CD14-positive monocyte (primary cell): Measurements from ENCODE around the gene OR2AT4. TPM values are rescaled to one million over a fixed set of nuclear protein-coding genes. Genes with fewer than 3 reads are reported as not detected.

Source experiments
- DNase-seq, 3 donors: peaks; one replicate each; pipeline ENCODE4 v3.0.0-alpha.2; 2011 to 2022
- H2AFZ ChIP-seq: 2 replicates; pipeline ENCODE4 v1.6.0; 2012; ENCODE audit warnings: mild to moderate bottlenecking, low read depth, low read length, inconsistent platforms; ENCODE audit not compliant: insufficient read depth, poor library complexity, severe bottlenecking
- H3K27ac ChIP-seq, 2 donors: 1 replicate in 1 of 2; 2 replicates in 1 of 2; pipeline ENCODE4 v1.5.1; 2012 to 2013; ENCODE audit warnings: low read length in 2 of 2, control low read depth in 1 of 2, inconsistent platforms in 1 of 2, low read depth in 1 of 2, mild to moderate bottlenecking in 1 of 2
- H3K27me3 ChIP-seq, 2 donors: one replicate each; pipeline versions ENCODE4 v1.6.0 to v1.6.1; 2011 to 2013; ENCODE audit warnings: low read length in 2 of 2; ENCODE audit not compliant: control insufficient read depth in 2 of 2, insufficient read depth in 2 of 2
- H3K36me3 ChIP-seq, 2 donors: replicated peaks in 1 of 2; 1 replicate in 1 of 2; 2 replicates in 1 of 2; pipeline versions ENCODE4 v1.5.1 to v1.6.1; 2012 to 2013; ENCODE audit warnings: low read length in 2 of 2, control low read depth in 1 of 2, inconsistent platforms in 1 of 2, mild to moderate bottlenecking in 1 of 2; ENCODE audit not compliant: insufficient read depth in 2 of 2, control insufficient read depth in 1 of 2
- H3K4me1 ChIP-seq, 2 donors: 1 replicate in 1 of 2; 2 replicates in 1 of 2; pipeline versions ENCODE4 v1.5.1 to v1.6.1; 2012 to 2013; ENCODE audit warnings: low read length in 2 of 2, control low read depth in 1 of 2, inconsistent platforms in 1 of 2, mild to moderate bottlenecking in 1 of 2, moderate library complexity in 1 of 2; ENCODE audit not compliant: insufficient read depth in 2 of 2, control insufficient read depth in 1 of 2
- H3K4me2 ChIP-seq: replicated peaks from 2 replicates; pipeline ENCODE3; 2012; ENCODE audit warnings: low read length, moderate library complexity, mild to moderate bottlenecking; ENCODE audit not compliant: poor library complexity, severe bottlenecking; ENCODE audit errors: extremely low read depth
- H3K4me3 ChIP-seq, 3 experiments: fragments of 200-600 bp in 1 of 3; sonication (generic) in 1 of 3; replicated peaks in 1 of 3; 1 replicate in 2 of 3; 2 replicates in 1 of 3; pipeline ENCODE4 v1.5.1; 2011 to 2013; ENCODE audit warnings: low read length in 3 of 3, mild to moderate bottlenecking in 3 of 3, control low read depth in 2 of 3, low read depth in 2 of 3, inconsistent platforms in 1 of 3, moderate library complexity in 1 of 3
- H3K79me2 ChIP-seq: 2 replicates; pipeline ENCODE4 v1.6.0; 2012; ENCODE audit warnings: mild to moderate bottlenecking, control low read depth, inconsistent platforms, low read length, moderate library complexity; ENCODE audit not compliant: insufficient read depth
- H3K9ac ChIP-seq: 2 replicates; pipeline ENCODE4 v1.6.0; 2017; ENCODE audit warnings: low read length, mild to moderate bottlenecking; ENCODE audit not compliant: insufficient read depth, poor library complexity, severe bottlenecking
- H3K9me3 ChIP-seq, 2 donors: replicated peaks in 1 of 2; 1 replicate in 1 of 2; 2 replicates in 1 of 2; pipeline versions ENCODE4 v1.5.1 to v1.6.1; 2012 to 2013; ENCODE audit warnings: low read length in 2 of 2, control low read depth in 1 of 2; ENCODE audit not compliant: control insufficient read depth in 1 of 2, insufficient read depth in 1 of 2
- H4K20me1 ChIP-seq: 2 replicates; pipeline ENCODE4 v1.6.0; 2012; ENCODE audit warnings: mild to moderate bottlenecking, low read length, control low read depth, moderate library complexity; ENCODE audit not compliant: insufficient read depth
- H3K27ac Mint-ChIP-seq, 7 donors: one replicate each; pipeline ENCODE4 v1.8.0; 2020; ENCODE audit warnings: mild to moderate bottlenecking in 7 of 7, mixed read lengths in 7 of 7, moderate library complexity in 6 of 7, inconsistent platforms in 2 of 7
- H3K27me3 Mint-ChIP-seq, 3 donors: one replicate each; pipeline ENCODE4 v1.8.0; 2021 to 2022; ENCODE audit warnings: low read depth in 3 of 3, mild to moderate bottlenecking in 3 of 3, mixed read lengths in 3 of 3, moderate library complexity in 3 of 3, inconsistent platforms in 1 of 3
- H3K36me3 Mint-ChIP-seq, 2 donors: one replicate each; pipeline ENCODE4 v1.8.0; 2020; ENCODE audit warnings: mixed read lengths in 2 of 2, inconsistent platforms in 1 of 2, mild to moderate bottlenecking in 1 of 2
- H3K4me1 Mint-ChIP-seq: one replicate; pipeline ENCODE4 v1.8.0; 2020; ENCODE audit warnings: mild to moderate bottlenecking, mixed read lengths
- H3K4me3 Mint-ChIP-seq, 2 donors: one replicate each; pipeline ENCODE4 v1.8.0; 2020; ENCODE audit warnings: mild to moderate bottlenecking in 2 of 2, mixed read lengths in 2 of 2, moderate library complexity in 1 of 2
- H3K9me3 Mint-ChIP-seq, 7 donors: one replicate each; pipeline ENCODE4 v1.8.0; 2020 to 2022; ENCODE audit warnings: mixed read lengths in 7 of 7, mild to moderate bottlenecking in 6 of 7, moderate library complexity in 6 of 7, inconsistent platforms in 2 of 7
- WGBS: methylation state at CpG from one replicate; pipeline ENCODE4 v1.1.5; 2013; ENCODE audit warnings: missing lambda C conversion rate; ENCODE audit not compliant: insufficient coverage; 5-methylcytosine and 5-hydroxymethylcytosine counted together
- intact Hi-C, 2 donors: fragments of 100-400 bp; cut with micrococcal nuclease; formaldehyde crosslinking; loops; one replicate each; pipeline versions ENCODE4 v1.15.0 to v1.15.1; 2023
- polyA plus RNA-seq, 3 donors: library from polyadenylated mRNA; depleted of rRNA in 1 of 3; unstranded in 2 of 3; stranded (reverse) in 1 of 3; fragments of 300-500 nt in 2 of 3; fragments of >200 nt in 1 of 3; fragmentation: Illumina TruSeq in 2 of 3; gene quantifications; 1 replicate in 2 of 3; 2 replicates in 1 of 3; pipeline ENCODE4 v1.2.3, GENCODE V29; 2012 to 2021
- TF ChIP-seq, protein P1 (sequence below): fragments of 200-600 bp; IDR thresholded peaks from one replicate; pipeline ENCODE4 v1.8.0; 2022; ENCODE audit warnings: antibody characterized with exemption, mild to moderate bottlenecking

OR2AT4 gene
- polyA plus RNA-seq, 3 donors: not detected

DNA sequence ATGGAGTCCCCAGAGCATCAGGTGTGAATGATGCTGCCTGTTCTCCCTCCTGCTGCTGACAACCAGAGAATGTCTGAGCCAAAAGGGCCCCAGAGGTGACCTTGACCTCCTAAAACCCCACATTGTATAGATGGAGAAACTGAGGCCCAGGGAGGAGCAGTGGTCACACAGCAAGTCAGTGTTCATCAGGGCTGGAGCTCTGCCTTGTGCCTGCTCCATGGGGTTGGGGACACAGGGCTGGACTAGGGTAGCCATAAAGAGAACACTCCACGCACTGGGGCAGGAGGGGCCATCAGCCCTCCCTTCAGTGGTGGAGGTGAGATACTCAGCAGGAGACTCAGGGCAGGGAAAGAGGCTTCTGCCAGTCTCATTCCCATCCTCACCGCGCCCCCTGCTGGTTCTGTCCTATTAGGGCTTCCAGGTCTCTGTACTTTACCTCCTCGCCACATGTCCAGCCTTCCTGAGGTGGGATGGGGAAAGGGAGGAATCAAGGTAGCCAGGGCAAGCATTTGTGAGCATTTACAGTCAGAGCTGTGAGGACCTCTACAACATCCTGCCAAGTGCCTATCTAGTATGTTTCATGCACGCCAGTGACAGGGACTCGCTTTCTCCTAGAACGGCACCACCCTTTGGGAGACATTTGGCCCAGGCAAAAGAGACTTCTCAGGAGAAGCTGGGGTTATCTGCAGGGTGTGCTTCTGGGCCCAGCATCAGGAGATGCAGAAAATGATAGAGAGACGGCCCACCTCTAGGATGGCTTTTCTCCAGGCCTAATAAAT, 64.7 kb downstream of the OR2AT4 start:
- DNase-seq: peak; percentile 17 to 44 (median 25)
- H3K36me3 Mint-ChIP-seq: no peaks in the 10 kb centered on the region
- H3K9me3 ChIP-seq: no peaks in the 10 kb centered on the region
- peaks cover 0 to 4% (median 3%) of the 10 kb centered on the region in 3 donors for H3K27me3 Mint-ChIP-seq
- H3K27ac Mint-ChIP-seq: no peak overlapping the region
- H4K20me1 ChIP-seq: no peaks in the 10 kb centered on the region
- no peaks in the 10 kb centered on the region for H3K79me2 ChIP-seq
- H3K36me3 ChIP-seq: no peaks in the 10 kb centered on the region
- no peak overlapping the region for H3K27ac ChIP-seq
- no peaks in the 10 kb centered on the region for H3K27me3 ChIP-seq
- no peaks in the 10 kb centered on the region for H3K4me1 ChIP-seq
- peaks cover 5% of the 10 kb centered on the region for H3K4me1 Mint-ChIP-seq
- H3K9me3 Mint-ChIP-seq: no peaks in the 10 kb centered on the region
- H2AFZ ChIP-seq: no peak overlapping the region
- H3K4me3 ChIP-seq: no peak overlapping the region
- TF ChIP-seq, protein P1, sequence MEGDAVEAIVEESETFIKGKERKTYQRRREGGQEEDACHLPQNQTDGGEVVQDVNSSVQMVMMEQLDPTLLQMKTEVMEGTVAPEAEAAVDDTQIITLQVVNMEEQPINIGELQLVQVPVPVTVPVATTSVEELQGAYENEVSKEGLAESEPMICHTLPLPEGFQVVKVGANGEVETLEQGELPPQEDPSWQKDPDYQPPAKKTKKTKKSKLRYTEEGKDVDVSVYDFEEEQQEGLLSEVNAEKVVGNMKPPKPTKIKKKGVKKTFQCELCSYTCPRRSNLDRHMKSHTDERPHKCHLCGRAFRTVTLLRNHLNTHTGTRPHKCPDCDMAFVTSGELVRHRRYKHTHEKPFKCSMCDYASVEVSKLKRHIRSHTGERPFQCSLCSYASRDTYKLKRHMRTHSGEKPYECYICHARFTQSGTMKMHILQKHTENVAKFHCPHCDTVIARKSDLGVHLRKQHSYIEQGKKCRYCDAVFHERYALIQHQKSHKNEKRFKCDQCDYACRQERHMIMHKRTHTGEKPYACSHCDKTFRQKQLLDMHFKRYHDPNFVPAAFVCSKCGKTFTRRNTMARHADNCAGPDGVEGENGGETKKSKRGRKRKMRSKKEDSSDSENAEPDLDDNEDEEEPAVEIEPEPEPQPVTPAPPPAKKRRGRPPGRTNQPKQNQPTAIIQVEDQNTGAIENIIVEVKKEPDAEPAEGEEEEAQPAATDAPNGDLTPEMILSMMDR: peak; percentile 81
- no peak overlapping the region for H3K4me3 Mint-ChIP-seq
- WGBS: 84% methylated on average over 5 of the region's 8 CpGs
- H3K9ac ChIP-seq: no peak overlapping the region
- no peak overlapping the region for H3K4me2 ChIP-seq
- intact Hi-C loops: loop anchor here (5.0 kb wide), 2 partner anchors 100 to 105 kb away; no protein-coding TSS in a partner anchor

Other genes with a start within 250 kb of the OR2AT4 start
- 1 to 10 TPM; 1.2 to 3.6 (median 3.5) TPM for gene XRRA1, start 147.8 kb downstream of the OR2AT4 start, polyA plus RNA-seq
- 100 to 1,000 TPM in 2 of 3 donors, 10 to 100 TPM in 1; 12.4 to 185 (median 150) TPM for gene SPCS2, start 147.6 kb downstream of the OR2AT4 start, polyA plus RNA-seq
- gene NEU3, start 107.9 kb downstream of the OR2AT4 start, polyA plus RNA-seq: 10 to 100 TPM in 1 of 3 donors, 1 to 10 TPM in 2; 2.3 to 25.1 (median 3.9) TPM
- under 1 TPM in 2 of 3 donors, not detected in 1; 0.13 to 0.47 TPM for gene SLCO2B1, start 54.2 kb upstream of the OR2AT4 start, polyA plus RNA-seq
- not detected for gene TPBGL, start 143.9 kb upstream of the OR2AT4 start, polyA plus RNA-seq